Fibroblast of the aortic adventitia (primary cell): ENCODE results near the gene ZNF749. TPM values are rescaled to one million over a fixed set of nuclear protein-coding genes. Genes with fewer than 3 reads are reported as not detected.
A peak's percentile ranks its signal among the peaks of the same experiment; 100 is the strongest.

Experiments
- DNase-seq: peaks from one replicate; pipeline ENCODE4 v3.0.0-alpha.2; 2010; ENCODE audit warnings: low read depth
- H3K4me3 ChIP-seq: 2 replicates; pipeline ENCODE4 v1.5.1; 2011; ENCODE audit warnings: low read depth, mild to moderate bottlenecking, control low read depth, low read length, moderate library complexity
- total RNA-seq: library from RNA; depleted of rRNA; stranded (reverse); fragments of >200 nt; gene quantifications from 2 replicates; pipeline ENCODE4 v1.2.3, GENCODE V29; 2012; ENCODE audit warnings: low replicate concordance
- TF ChIP-seq, protein P1 (sequence below): IDR thresholded peaks from 2 replicates; pipeline ENCODE4 v1.5.1; 2011; ENCODE audit warnings: mild to moderate bottlenecking, low read length, control low read depth, inconsistent platforms; ENCODE audit not compliant: insufficient read depth

The ZNF749 gene
- total RNA-seq, 1 donor, result 7.8 TPM

DNA sequence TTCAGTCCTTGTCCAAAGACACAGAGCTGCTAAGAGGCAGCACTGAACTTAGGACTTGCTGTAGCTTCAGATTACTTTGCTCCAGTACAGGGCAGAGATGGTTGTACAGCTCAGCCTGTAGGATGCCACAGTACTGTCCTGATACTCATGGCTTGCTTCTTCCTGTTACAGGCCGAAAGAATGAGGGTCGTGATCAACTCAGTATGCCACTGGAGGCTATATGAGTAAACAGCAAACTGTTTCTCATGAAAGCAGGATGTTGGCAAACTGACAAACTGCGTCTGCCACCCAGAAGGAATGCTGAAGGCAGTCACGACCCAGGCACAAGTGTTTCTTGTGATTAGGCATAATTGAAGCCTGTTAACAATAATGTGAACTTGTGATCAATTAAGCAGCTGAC, 2.8 kb downstream of the ZNF749 start:
- TF ChIP-seq, protein P1, sequence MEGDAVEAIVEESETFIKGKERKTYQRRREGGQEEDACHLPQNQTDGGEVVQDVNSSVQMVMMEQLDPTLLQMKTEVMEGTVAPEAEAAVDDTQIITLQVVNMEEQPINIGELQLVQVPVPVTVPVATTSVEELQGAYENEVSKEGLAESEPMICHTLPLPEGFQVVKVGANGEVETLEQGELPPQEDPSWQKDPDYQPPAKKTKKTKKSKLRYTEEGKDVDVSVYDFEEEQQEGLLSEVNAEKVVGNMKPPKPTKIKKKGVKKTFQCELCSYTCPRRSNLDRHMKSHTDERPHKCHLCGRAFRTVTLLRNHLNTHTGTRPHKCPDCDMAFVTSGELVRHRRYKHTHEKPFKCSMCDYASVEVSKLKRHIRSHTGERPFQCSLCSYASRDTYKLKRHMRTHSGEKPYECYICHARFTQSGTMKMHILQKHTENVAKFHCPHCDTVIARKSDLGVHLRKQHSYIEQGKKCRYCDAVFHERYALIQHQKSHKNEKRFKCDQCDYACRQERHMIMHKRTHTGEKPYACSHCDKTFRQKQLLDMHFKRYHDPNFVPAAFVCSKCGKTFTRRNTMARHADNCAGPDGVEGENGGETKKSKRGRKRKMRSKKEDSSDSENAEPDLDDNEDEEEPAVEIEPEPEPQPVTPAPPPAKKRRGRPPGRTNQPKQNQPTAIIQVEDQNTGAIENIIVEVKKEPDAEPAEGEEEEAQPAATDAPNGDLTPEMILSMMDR, result no peak
- H3K4me3 ChIP-seq, result no peak overlapping the region
- DNase-seq, result no peak

GRCh38 chr19:57438925-57439324, 3.8 kb downstream of the ZNF749 start:
- no peak overlapping the region for H3K4me3 ChIP-seq
- TF ChIP-seq, protein P1, result no peak
- no peak for DNase-seq

GRCh38 chr19:57441979-57442752, 7.0 kb downstream of the ZNF749 start:
- no peak for DNase-seq
- TF ChIP-seq, protein P1, result no peak
- no peak overlapping the region for H3K4me3 ChIP-seq

GRCh38 chr19:57443121-57443696, 8.1 kb downstream of the ZNF749 start:
- H3K4me3 ChIP-seq, result no peak overlapping the region
- TF ChIP-seq, protein P1, result no peak
- no peak for DNase-seq

GRCh38 chr19:57452307-57452706, 17.2 kb downstream of the ZNF749 start:
- DNase-seq, result no peak
- TF ChIP-seq, protein P1, result no peak
- H3K4me3 ChIP-seq, result no peak overlapping the region

- DNase-seq, result peak; percentile 30
These were observed 30.7 kb downstream of the ZNF749 start for GRCh38 chr19:57465680-57466381.

More at GRCh38 chr19:57465680-57466381, 30.7 kb downstream of the ZNF749 start:
- TF ChIP-seq, protein P1, result peak; percentile 31
- H3K4me3 ChIP-seq, result no peak overlapping the region
